ENCODE measurements around the gene GFRA1. TPM values are rescaled to one million over a fixed set of nuclear protein-coding genes. Genes with fewer than 3 reads are reported as not detected.

GFRA1 gene
- total and polyA plus RNA-seq, 2 of the 8 experiments (the other 6 are each of a cell fraction or from before 2014, with no cell fraction given), result 1.1 to 2.0 TPM

DNA sequence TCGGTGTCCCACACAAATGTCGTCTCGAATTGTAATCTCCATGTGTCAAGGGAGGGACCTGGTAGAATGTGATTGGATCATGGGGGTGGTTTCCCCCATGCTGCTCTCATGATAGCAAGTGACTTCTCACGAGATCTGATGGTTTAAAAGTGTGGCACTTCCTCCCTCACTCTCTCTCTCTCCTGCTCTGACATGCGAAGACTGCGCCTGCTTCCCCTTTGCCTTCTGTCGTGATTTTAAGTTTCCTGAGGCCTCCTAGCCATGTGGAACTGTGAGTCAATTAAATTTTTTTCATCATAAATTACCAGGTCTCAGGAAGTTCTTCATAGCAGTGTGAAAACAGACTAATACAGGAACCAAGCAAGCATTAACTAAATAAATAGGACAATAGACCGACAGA is 229.1 kb downstream of the GFRA1 start:
- TF ChIP-seq HDAC6 (IDR thresholded peaks at IDR 0.05; ENCODE audit: low read depth, low read length) (no peak), SIX5 (IDR thresholded peaks at IDR 0.05; ENCODE audit: low read depth, low read length) (no peak)
- FAIRE-seq, result no peak

More for the DNA sequence above, 229.1 kb downstream of the GFRA1 start:
- Histone ChIP-seq H4K8ac (ENCODE audit: extremely low read depth, insufficient read depth, low read length) (no peak overlapping the region), H3K14ac (ENCODE audit: insufficient read length) (no peak overlapping the region), H2BK5ac (ENCODE audit: low read depth, low read length) (no peak overlapping the region), H4K91ac (replicated peaks; ENCODE audit: insufficient read length, low read length) (no peak overlapping the region), H3K9ac (replicated peaks in 1 of 4; ENCODE audit: extremely low read depth in 1 of 4, low read depth in 3 of 4, low read length in 3 of 4) (no peak overlapping the region), H2AK5ac (ENCODE audit: low read depth, low read length) (no peak overlapping the region), H3K4me1 (replicated peaks in 1 of 4; ENCODE audit: control insufficient read depth in 3 of 4, insufficient read depth in 4 of 4, low read length in 3 of 4) (no peaks in the 10 kb centered on the region), H4K5ac (ENCODE audit: insufficient read length, low read depth, low read length) (no peak overlapping the region), H2BK15ac (ENCODE audit: low read length) (no peak overlapping the region), H3K36me3 (ENCODE audit: control insufficient read depth in 2 of 4, insufficient read depth in 4 of 4, low read length in 3 of 4) (no peaks in the 10 kb centered on the region), H3K27me3 (replicated peaks in 1 of 4; ENCODE audit: control insufficient read depth in 3 of 4, extremely low read depth in 1 of 4, insufficient read depth in 3 of 4, low read length in 3 of 4) (no peaks in the 10 kb centered on the region), H2BK120ac (replicated peaks; ENCODE audit: low read depth, low read length) (no peak overlapping the region), H3K4me3 (ENCODE audit: extremely low read depth in 1 of 4, insufficient read depth in 2 of 4, low read depth in 3 of 4, low read length in 4 of 4) (no peak overlapping the region), H3K23ac (ENCODE audit: insufficient read length) (no peak overlapping the region), H3K56ac (replicated peaks; ENCODE audit: insufficient read length, low read depth, low read length) (no peak overlapping the region), H3K23me2 (ENCODE audit: low read depth, low read length) (no peaks in the 10 kb centered on the region), H3K4ac (replicated peaks; ENCODE audit: insufficient read length, low read depth, low read length) (no peak overlapping the region), H3K79me2 (ENCODE audit: control insufficient read depth in 1 of 2, insufficient read depth in 2 of 2, low read length in 2 of 2) (no peaks in the 10 kb centered on the region), H4K20me1 (replicated peaks in 1 of 2; ENCODE audit: control insufficient read depth in 1 of 2, insufficient read depth in 2 of 2, low read length in 2 of 2) (no peaks in the 10 kb centered on the region), H3K27ac (ENCODE audit: low read depth, low read length) (no peak overlapping the region), H2AFZ (ENCODE audit: low read length) (no peak overlapping the region), H2BK20ac (ENCODE audit: low read length) (no peak overlapping the region), H3K9me3 (ENCODE audit: insufficient read depth in 2 of 2, low read depth in 1 of 2, low read length in 1 of 2) (no peaks in the 10 kb centered on the region), H3K18ac (ENCODE audit: extremely low read depth, low read length) (no peak overlapping the region), H3K79me1 (ENCODE audit: low read depth, low read length) (no peaks in the 10 kb centered on the region), H3K4me2 (ENCODE audit: insufficient read depth in 1 of 2, low read depth in 2 of 2, low read length in 2 of 2) (no peak overlapping the region), H2BK12ac (ENCODE audit: low read depth, low read length) (no peak overlapping the region)
- ChIA-PET CTCF (ENCODE audit: partially characterized antibody) (no interaction called here), POLR2A (ENCODE audit: partially characterized antibody) (no interaction called here)
- WGBS, 2 experiments (ENCODE audit: extremely low coverage in 1 of 2, insufficient coverage in 1 of 2, insufficient read length in 1 of 2, insufficient replicate concordance in 2 of 2, low coverage in 1 of 2, low lambda C conversion rate in 2 of 2, missing lambda C conversion rate in 1 of 2), result 96% methylated on average over 8 of the region's 8 CpGs; no CpG with 5 or more reads in 1 of the 2 experiments
- no peak for DNase-seq (ENCODE audit: low read depth in 1 of 2, low spot score in 2 of 2)
